HepG2 (cell line): Measurements from ENCODE around the gene PDIA4. TPM values are rescaled to one million over a fixed set of nuclear protein-coding genes. Genes with fewer than 3 reads are reported as not detected.

Experiments
- BCLAF1 ChIP-seq: fragments of 450-650 bp; IDR thresholded peaks from 2 replicates; pipeline ENCODE4 v1.6.1; 2017; ENCODE audit warnings: mild to moderate bottlenecking
- CCDC6 ChIP-seq: sonication (generic); formaldehyde crosslinking; IDR thresholded peaks from 2 replicates; pipeline ENCODE4 v1.8.1; 2022; ENCODE audit warnings: mild to moderate bottlenecking, missing genetic modification reagents, moderate library complexity
- GATAD1 ChIP-seq: IDR thresholded peaks from 2 replicates; pipeline ENCODE4 v1.6.1; 2016; ENCODE audit warnings: missing genetic modification reagents, missing compliant biosample characterization
- GLI4 ChIP-seq: sonication (generic); formaldehyde crosslinking; IDR thresholded peaks from 2 replicates; pipeline ENCODE4 v1.5.1; 2020; ENCODE audit warnings: missing genetic modification reagents, mild to moderate bottlenecking, moderate library complexity, borderline replicate concordance
- ZNF263 ChIP-seq: sonication (generic); formaldehyde crosslinking; IDR thresholded peaks from 2 replicates; pipeline ENCODE4 v1.4.0; 2020; ENCODE audit warnings: missing genetic modification reagents
- ZNF543 ChIP-seq: sonication (generic); formaldehyde crosslinking; IDR thresholded peaks from 2 replicates; pipeline ENCODE4 v1.4.0; 2020; ENCODE audit warnings: mild to moderate bottlenecking, missing genetic modification reagents
- ZNF552 ChIP-seq: sonication (generic); formaldehyde crosslinking; IDR thresholded peaks from 2 replicates; pipeline ENCODE4 v1.9.0; 2022; ENCODE audit warnings: missing genetic modification reagents, mild to moderate bottlenecking, borderline replicate concordance
- ZNF761 ChIP-seq: sonication (generic); formaldehyde crosslinking; conservative IDR thresholded peaks from 2 replicates; pipeline ENCODE4 v1.4.0; 2020; ENCODE audit warnings: mild to moderate bottlenecking, missing genetic modification reagents
- ZSCAN25 ChIP-seq: sonication (generic); formaldehyde crosslinking; IDR thresholded peaks from 2 replicates; pipeline ENCODE4 v1.8.0; 2022; ENCODE audit warnings: mild to moderate bottlenecking, missing genetic modification reagents
- polyA plus RNA-seq, 8 experiments: library from polyadenylated mRNA; depleted of rRNA in 3 of 8; stranded (reverse) in 7 of 8; unstranded in 1 of 8; fragments of >200 nt; fragmentation: Illumina TruSeq in 4 of 8; extraction: Trizol in 4 of 8; gene quantifications; 2 replicates each; pipeline versions ENCODE4 v1.2.1 to v1.2.3, GENCODE V29; 2011 to 2016; ENCODE audit warnings: low read depth in 4 of 8, missing spikeins in 1 of 8, mixed read lengths in 1 of 8; ENCODE audit not compliant: insufficient read depth in 1 of 8
- total RNA-seq, 5 experiments: library from RNA; depleted of rRNA; stranded (reverse); fragments of >200 nt; fragmentation: Illumina TruSeq; extraction: Trizol; gene quantifications; 2 replicates each; pipeline ENCODE4 v1.2.3, GENCODE V29; 2016; ENCODE audit warnings: low read depth in 1 of 5
- TF ChIP-seq, protein P1 (sequence below): sonication (generic); formaldehyde crosslinking; IDR thresholded peaks from 2 replicates; pipeline ENCODE4 v1.4.0; 2020; ENCODE audit warnings: missing genetic modification reagents, borderline replicate concordance
- TF ChIP-seq, protein P2 (sequence below), 2 experiments: fragments of 450-650 bp in 1 of 2; sonication (generic) in 1 of 2; formaldehyde crosslinking in 1 of 2; IDR thresholded peaks; 2 replicates each; pipeline versions ENCODE4 v1.6.1 to v1.8.0; 2016 to 2022; ENCODE audit warnings: antibody characterized with exemption in 1 of 2, mild to moderate bottlenecking in 1 of 2, missing genetic modification reagents in 1 of 2

The PDIA4 gene
- total and polyA plus RNA-seq, 2 of the 13 experiments (the other 11 are each of a cell fraction or from before 2014, with no cell fraction given), result 278 to 402 TPM

DNA sequence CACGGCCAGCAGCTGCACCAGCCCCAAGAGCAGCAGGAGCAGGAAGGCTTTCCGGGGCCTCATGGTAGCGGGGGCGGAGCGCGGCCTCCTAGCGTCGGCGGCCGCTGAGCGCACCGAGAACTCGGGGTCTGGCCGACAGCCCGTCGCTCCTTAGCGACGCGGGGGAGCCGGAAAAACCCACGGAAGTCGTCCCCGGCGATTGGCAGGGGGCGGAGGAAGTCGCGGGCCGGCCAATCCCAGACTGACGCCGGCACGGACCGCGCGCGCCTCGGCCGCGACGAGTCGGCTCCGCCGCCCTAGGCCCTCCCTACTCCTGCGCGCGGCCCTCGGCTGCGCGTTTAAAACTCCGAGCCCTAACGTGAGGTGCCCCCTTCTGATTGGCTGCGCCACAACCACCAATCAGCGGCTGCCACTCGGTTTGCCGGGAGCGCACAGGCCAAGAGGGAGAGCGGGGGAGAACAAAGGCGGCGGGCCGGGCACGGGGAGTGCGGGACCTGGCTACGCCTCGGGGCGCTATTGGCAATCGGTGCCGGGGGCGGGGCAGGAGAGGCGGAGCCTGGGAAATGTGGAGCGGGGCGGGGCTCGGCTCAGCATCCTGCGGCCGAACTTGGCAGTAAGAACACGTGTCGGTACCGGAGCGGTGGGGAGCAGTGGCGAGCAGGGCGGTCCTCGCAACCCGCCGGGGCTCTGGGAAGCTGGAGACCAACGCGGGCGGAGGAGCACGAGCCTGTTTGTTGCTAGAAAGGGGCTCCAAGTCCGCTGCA, at the start of gene PDIA4 (continued):
- TF ChIP-seq BCLAF1 (no peak), ZNF263 (CRISPR knock-in tag) (0 out of 2 replicates have a peak, but pooled peaks have one; percentile 21), ZNF543 (peak; percentile 59; the same call in 1 of the 2 replicates), CCDC6 (CRISPR knock-in tag) (peak; percentile 85), ZNF761 (CRISPR knock-in tag) (0 out of 2 replicates have a peak, but pooled peaks have one; percentile 36), ZNF552 (CRISPR knock-in tag) (peak; percentile 20), ZSCAN25 (CRISPR knock-in tag) (0 out of 2 replicates have a peak, but pooled peaks have one; percentile 33), GATAD1 (peak; percentile 72), GLI4 (no peak)
- TF ChIP-seq, protein P1, sequence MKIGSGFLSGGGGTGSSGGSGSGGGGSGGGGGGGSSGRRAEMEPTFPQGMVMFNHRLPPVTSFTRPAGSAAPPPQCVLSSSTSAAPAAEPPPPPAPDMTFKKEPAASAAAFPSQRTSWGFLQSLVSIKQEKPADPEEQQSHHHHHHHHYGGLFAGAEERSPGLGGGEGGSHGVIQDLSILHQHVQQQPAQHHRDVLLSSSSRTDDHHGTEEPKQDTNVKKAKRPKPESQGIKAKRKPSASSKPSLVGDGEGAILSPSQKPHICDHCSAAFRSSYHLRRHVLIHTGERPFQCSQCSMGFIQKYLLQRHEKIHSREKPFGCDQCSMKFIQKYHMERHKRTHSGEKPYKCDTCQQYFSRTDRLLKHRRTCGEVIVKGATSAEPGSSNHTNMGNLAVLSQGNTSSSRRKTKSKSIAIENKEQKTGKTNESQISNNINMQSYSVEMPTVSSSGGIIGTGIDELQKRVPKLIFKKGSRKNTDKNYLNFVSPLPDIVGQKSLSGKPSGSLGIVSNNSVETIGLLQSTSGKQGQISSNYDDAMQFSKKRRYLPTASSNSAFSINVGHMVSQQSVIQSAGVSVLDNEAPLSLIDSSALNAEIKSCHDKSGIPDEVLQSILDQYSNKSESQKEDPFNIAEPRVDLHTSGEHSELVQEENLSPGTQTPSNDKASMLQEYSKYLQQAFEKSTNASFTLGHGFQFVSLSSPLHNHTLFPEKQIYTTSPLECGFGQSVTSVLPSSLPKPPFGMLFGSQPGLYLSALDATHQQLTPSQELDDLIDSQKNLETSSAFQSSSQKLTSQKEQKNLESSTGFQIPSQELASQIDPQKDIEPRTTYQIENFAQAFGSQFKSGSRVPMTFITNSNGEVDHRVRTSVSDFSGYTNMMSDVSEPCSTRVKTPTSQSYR, result peak; percentile 14; the same call in 1 of the 2 replicates
- TF ChIP-seq, protein P2, sequence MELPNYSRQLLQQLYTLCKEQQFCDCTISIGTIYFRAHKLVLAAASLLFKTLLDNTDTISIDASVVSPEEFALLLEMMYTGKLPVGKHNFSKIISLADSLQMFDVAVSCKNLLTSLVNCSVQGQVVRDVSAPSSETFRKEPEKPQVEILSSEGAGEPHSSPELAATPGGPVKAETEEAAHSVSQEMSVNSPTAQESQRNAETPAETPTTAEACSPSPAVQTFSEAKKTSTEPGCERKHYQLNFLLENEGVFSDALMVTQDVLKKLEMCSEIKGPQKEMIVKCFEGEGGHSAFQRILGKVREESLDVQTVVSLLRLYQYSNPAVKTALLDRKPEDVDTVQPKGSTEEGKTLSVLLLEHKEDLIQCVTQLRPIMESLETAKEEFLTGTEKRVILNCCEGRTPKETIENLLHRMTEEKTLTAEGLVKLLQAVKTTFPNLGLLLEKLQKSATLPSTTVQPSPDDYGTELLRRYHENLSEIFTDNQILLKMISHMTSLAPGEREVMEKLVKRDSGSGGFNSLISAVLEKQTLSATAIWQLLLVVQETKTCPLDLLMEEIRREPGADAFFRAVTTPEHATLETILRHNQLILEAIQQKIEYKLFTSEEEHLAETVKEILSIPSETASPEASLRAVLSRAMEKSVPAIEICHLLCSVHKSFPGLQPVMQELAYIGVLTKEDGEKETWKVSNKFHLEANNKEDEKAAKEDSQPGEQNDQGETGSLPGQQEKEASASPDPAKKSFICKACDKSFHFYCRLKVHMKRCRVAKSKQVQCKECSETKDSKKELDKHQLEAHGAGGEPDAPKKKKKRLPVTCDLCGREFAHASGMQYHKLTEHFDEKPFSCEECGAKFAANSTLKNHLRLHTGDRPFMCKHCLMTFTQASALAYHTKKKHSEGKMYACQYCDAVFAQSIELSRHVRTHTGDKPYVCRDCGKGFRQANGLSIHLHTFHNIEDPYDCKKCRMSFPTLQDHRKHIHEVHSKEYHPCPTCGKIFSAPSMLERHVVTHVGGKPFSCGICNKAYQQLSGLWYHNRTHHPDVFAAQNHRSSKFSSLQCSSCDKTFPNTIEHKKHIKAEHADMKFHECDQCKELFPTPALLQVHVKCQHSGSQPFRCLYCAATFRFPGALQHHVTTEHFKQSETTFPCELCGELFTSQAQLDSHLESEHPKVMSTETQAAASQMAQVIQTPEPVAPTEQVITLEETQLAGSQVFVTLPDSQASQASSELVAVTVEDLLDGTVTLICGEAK (IDR thresholded peaks at IDR 0.05), result no peak
- TF ChIP-seq, protein P2 (CRISPR knock-in tag; IDR thresholded peaks at IDR 0.05), result peak; percentile 59; the same call in 1 of the 2 replicates
